ENCODE data around the gene GARIN5B.

DNA sequence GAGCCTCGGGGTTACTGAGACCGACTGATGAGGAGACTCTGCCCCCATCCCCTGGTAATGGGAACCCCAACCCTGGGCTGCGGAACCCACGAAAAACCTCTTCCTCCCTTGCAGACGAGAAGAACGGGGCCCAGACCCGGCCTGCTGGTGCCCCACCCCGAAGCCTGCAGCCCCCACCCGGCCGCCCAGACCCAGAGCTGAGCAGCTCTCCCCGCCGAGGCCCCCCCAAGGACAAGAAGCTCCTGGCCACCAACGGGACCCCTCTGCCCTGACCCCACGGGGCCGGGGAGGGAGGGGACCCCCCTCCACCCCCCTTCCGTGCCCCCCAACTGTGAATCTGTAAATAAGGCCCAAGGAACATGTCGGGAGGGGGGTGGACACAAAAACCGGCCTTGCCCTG is 51.3 kb downstream of the GARIN5B start:
- TF ChIP-seq RAD21 (IDR thresholded peaks at IDR 0.05; ENCODE audit: low read length) (no peak), POLR2A (IDR thresholded peaks at IDR 0.05; ENCODE audit: low read depth, low read length) (no peak), MXI1 (IDR thresholded peaks at IDR 0.05; ENCODE audit: borderline replicate concordance, low read depth, low read length) (no peak), CEBPB (IDR thresholded peaks at IDR 0.05; ENCODE audit: low read depth, low read length) (no peak), MAFK (IDR thresholded peaks at IDR 0.05; ENCODE audit: low read depth, low read length) (no peak), FOS (IDR thresholded peaks at IDR 0.05; ENCODE audit: low read depth, low read length) (no peak), SMC3 (IDR thresholded peaks at IDR 0.05; ENCODE audit: low read depth, low read length) (no peak), RFX5 (IDR thresholded peaks at IDR 0.05; ENCODE audit: low read depth, low read length) (no peak)
- TF ChIP-seq, protein P1, sequence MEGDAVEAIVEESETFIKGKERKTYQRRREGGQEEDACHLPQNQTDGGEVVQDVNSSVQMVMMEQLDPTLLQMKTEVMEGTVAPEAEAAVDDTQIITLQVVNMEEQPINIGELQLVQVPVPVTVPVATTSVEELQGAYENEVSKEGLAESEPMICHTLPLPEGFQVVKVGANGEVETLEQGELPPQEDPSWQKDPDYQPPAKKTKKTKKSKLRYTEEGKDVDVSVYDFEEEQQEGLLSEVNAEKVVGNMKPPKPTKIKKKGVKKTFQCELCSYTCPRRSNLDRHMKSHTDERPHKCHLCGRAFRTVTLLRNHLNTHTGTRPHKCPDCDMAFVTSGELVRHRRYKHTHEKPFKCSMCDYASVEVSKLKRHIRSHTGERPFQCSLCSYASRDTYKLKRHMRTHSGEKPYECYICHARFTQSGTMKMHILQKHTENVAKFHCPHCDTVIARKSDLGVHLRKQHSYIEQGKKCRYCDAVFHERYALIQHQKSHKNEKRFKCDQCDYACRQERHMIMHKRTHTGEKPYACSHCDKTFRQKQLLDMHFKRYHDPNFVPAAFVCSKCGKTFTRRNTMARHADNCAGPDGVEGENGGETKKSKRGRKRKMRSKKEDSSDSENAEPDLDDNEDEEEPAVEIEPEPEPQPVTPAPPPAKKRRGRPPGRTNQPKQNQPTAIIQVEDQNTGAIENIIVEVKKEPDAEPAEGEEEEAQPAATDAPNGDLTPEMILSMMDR (conservative IDR thresholded peaks at IDR 0.05; ENCODE audit: low read depth, low read length), result no peak
- TF ChIP-seq, protein P2, sequence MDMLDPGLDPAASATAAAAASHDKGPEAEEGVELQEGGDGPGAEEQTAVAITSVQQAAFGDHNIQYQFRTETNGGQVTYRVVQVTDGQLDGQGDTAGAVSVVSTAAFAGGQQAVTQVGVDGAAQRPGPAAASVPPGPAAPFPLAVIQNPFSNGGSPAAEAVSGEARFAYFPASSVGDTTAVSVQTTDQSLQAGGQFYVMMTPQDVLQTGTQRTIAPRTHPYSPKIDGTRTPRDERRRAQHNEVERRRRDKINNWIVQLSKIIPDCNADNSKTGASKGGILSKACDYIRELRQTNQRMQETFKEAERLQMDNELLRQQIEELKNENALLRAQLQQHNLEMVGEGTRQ (IDR thresholded peaks at IDR 0.05; ENCODE audit: low read depth, low read length), result no peak
